Retina (tissue), 1 donor: Measurements from ENCODE around the gene EML6.
A peak's percentile ranks its signal among the peaks of the same experiment; 100 is the strongest.
"Not testable (repeated sequence)": the region's sequence is repeated elsewhere in the genome, so short reads cannot be mapped to it uniquely, and the experiment has no call there.

Source experiments
- DNase-seq: peaks from one replicate; pipeline ENCODE4 v3.0.0-alpha.2; 2016

The EML6 gene

GRCh38 chr2:54858021-54858681 lies 134.7 kb downstream of the EML6 start:
- DNase-seq = no peak

- DNase-seq = no peak
Observed at GRCh38 chr2:54859416-54859815, 136.0 kb downstream of the EML6 start.

- no peak for DNase-seq
Observed at GRCh38 chr2:54859997-54860701, 136.7 kb downstream of the EML6 start.

GRCh38 chr2:54862229-54862628 lies 138.8 kb downstream of the EML6 start:
- no peak for DNase-seq

- no peak for DNase-seq
Observed at GRCh38 chr2:54862742-54863141, 139.3 kb downstream of the EML6 start.

GRCh38 chr2:54863660-54864059 lies 140.2 kb downstream of the EML6 start:
- DNase-seq = no peak

GRCh38 chr2:54864096-54864495 lies 140.6 kb downstream of the EML6 start:
- DNase-seq = no peak

GRCh38 chr2:54864727-54865126 lies 141.3 kb downstream of the EML6 start:
- no peak for DNase-seq

- no peak for DNase-seq
Observed at GRCh38 chr2:54866179-54866578, 142.7 kb downstream of the EML6 start.

- no peak for DNase-seq
Observed at GRCh38 chr2:54866868-54867267, 143.4 kb downstream of the EML6 start.

- no peak for DNase-seq
Observed at GRCh38 chr2:54867457-54867856, 144.0 kb downstream of the EML6 start.

GRCh38 chr2:54871457-54872107 lies 148.1 kb downstream of the EML6 start:
- no peak for DNase-seq

GRCh38 chr2:54872780-54873179 lies 149.3 kb downstream of the EML6 start:
- DNase-seq = no peak

GRCh38 chr2:54873236-54873635 lies 149.8 kb downstream of the EML6 start:
- DNase-seq = not testable (repeated sequence)

- DNase-seq = no peak
Observed at GRCh38 chr2:54876764-54877163, 153.3 kb downstream of the EML6 start.

- no peak for DNase-seq
Observed at GRCh38 chr2:54878182-54878581, 154.7 kb downstream of the EML6 start.

- DNase-seq = no peak
Observed at GRCh38 chr2:54879032-54879431, 155.6 kb downstream of the EML6 start.

- peak; percentile 41 for DNase-seq
Observed at GRCh38 chr2:54879598-54880332, 156.3 kb downstream of the EML6 start.

GRCh38 chr2:54880428-54880827 lies 157.0 kb downstream of the EML6 start:
- DNase-seq = no peak

- DNase-seq = no peak
Observed at GRCh38 chr2:54881759-54882158, 158.3 kb downstream of the EML6 start.

- no peak for DNase-seq
Observed at GRCh38 chr2:54885891-54886290, 162.4 kb downstream of the EML6 start.

- no peak for DNase-seq
Observed at GRCh38 chr2:54887850-54888545, 164.5 kb downstream of the EML6 start.

GRCh38 chr2:54889053-54889452 lies 165.6 kb downstream of the EML6 start:
- DNase-seq = no peak
